Ovary (tissue), 3 donors: ENCODE results near the gene SUGCT.

ENCODE experiments used
- CTCF ChIP-seq, 3 donors: fragments of 450-650 bp in 2 of 3; fragments of 200-600 bp in 1 of 3; IDR thresholded peaks; one replicate each; pipeline versions ENCODE4 v1.5.1 to v1.8.0; 2016 to 2022; ENCODE audit warnings: antibody characterized with exemption in 3 of 3, mild to moderate bottlenecking in 1 of 3
- POLR2A ChIP-seq: fragments of 450-650 bp; IDR thresholded peaks from one replicate; pipeline ENCODE4 v1.6.1; 2017; ENCODE audit warnings: antibody characterized with exemption, mild to moderate bottlenecking, moderate library complexity
- donor health status: DM: no; HTN: no; CAD: no.

GRCh38 chr7:40263752-40264390 is 129.1 kb downstream of the SUGCT start:
- TF ChIP-seq CTCF (IDR thresholded peaks at IDR 0.05) (no peak), POLR2A (no peak)
